T-cell (primary cell): Measurements from ENCODE around the gene DDI1. TPM values are rescaled to one million over a fixed set of nuclear protein-coding genes. Genes with fewer than 3 reads are reported as not detected.

Source experiments
- ATAC-seq, 4 experiments: fragments of 200-7000 bp in 3 of 4; fragments of 150-1000 bp in 1 of 4; cut with Tn5 transposase; replicated peaks in 1 of 4; 1 replicate in 3 of 4; 2 replicates in 1 of 4; pipeline ENCODE4 v1.10.0; 2021; ENCODE audit warnings: moderate library complexity in 3 of 4, mild to moderate bottlenecking in 2 of 4, moderate number of reproducible peaks in 1 of 4
- CTCF ChIA-PET, 2 donors: fragments of 300-600 bp; sonication (Branson Sonifier 250); formaldehyde crosslinking; loops; one replicate each; lab custom pipeline; 2022; ENCODE audit warnings: antibody characterized with exemption in 2 of 2; lab: Charles Lee
- POLR2A ChIA-PET, 2 donors: fragments of 300-600 bp; sonication (Branson Sonifier 250); formaldehyde crosslinking; loops; one replicate each; lab custom pipeline; 2022; ENCODE audit warnings: antibody characterized with exemption in 2 of 2; lab: Charles Lee
- DNase-seq, 35 experiments: peaks; one replicate each; pipeline versions ENCODE4 v3.0.0 to v3.0.0-alpha.2; 2013 to 2023
- H3K27ac ChIP-seq: one replicate; pipeline ENCODE4 v1.5.1; 2013; ENCODE audit warnings: low read length
- H3K27me3 ChIP-seq, 2 experiments: replicated peaks in 1 of 2; 1 replicate in 1 of 2; 2 replicates in 1 of 2; pipeline versions ENCODE4 v1.6.1 to v1.7.0; 2013; ENCODE audit warnings: low read length in 1 of 2, mixed read lengths in 1 of 2; ENCODE audit not compliant: control insufficient read depth in 2 of 2, insufficient read depth in 2 of 2; ENCODE audit errors: extremely low read depth in 1 of 2
- H3K36me3 ChIP-seq, 2 donors: 1 replicate in 1 of 2; 2 replicates in 1 of 2; pipeline versions ENCODE4 v1.6.1 to v1.7.0; 2013; ENCODE audit warnings: low read length in 1 of 2; ENCODE audit not compliant: control insufficient read depth in 2 of 2, insufficient read depth in 1 of 2; ENCODE audit errors: extremely low read depth in 1 of 2
- H3K4me1 ChIP-seq, 2 experiments: 1 replicate in 1 of 2; 2 replicates in 1 of 2; pipeline versions ENCODE4 v1.6.1 to v1.7.0; 2013; ENCODE audit warnings: low read length in 2 of 2, mixed read lengths in 1 of 2; ENCODE audit not compliant: insufficient read depth in 2 of 2, control insufficient read depth in 1 of 2; ENCODE audit errors: extremely low read depth in 1 of 2
- H3K4me3 ChIP-seq, 2 donors: 1 replicate in 1 of 2; 2 replicates in 1 of 2; pipeline versions ENCODE4 v1.5.1 to v1.7.0; 2013; ENCODE audit warnings: mild to moderate bottlenecking in 2 of 2, low read length in 1 of 2, moderate library complexity in 1 of 2; ENCODE audit not compliant: control insufficient read depth in 1 of 2; ENCODE audit errors: extremely low read depth in 1 of 2
- H3K9me3 ChIP-seq: 2 replicates; pipeline ENCODE4 v1.7.0; 2013
- H3K27ac Mint-ChIP-seq, 2 donors: one replicate each; pipeline ENCODE4 v1.8.0; 2020 to 2021; ENCODE audit warnings: mild to moderate bottlenecking in 2 of 2, mixed read lengths in 2 of 2
- H3K27me3 Mint-ChIP-seq, 2 donors: one replicate each; pipeline ENCODE4 v1.8.0; 2021 to 2022; ENCODE audit warnings: mixed read lengths in 2 of 2
- H3K36me3 Mint-ChIP-seq: one replicate; pipeline ENCODE4 v1.8.0; 2021; ENCODE audit warnings: mixed read lengths
- H3K4me1 Mint-ChIP-seq, 3 donors: one replicate each; pipeline ENCODE4 v1.8.0; 2020 to 2022; ENCODE audit warnings: mixed read lengths in 3 of 3, mild to moderate bottlenecking in 1 of 3
- H3K4me3 Mint-ChIP-seq, 3 donors: one replicate each; pipeline ENCODE4 v1.8.0; 2020 to 2022; ENCODE audit warnings: mild to moderate bottlenecking in 3 of 3, mixed read lengths in 3 of 3, moderate library complexity in 3 of 3
- H3K9me3 Mint-ChIP-seq, 3 donors: one replicate each; pipeline ENCODE4 v1.8.0; 2020 to 2022; ENCODE audit warnings: mixed read lengths in 3 of 3
- WGBS: methylation state at CpG from one replicate; pipeline ENCODE4 v1.1.5; 2013; ENCODE audit warnings: missing lambda C conversion rate; ENCODE audit not compliant: insufficient coverage; 5-methylcytosine and 5-hydroxymethylcytosine counted together
- total RNA-seq, 35 experiments: library from RNA in 6 of 35; stranded (reverse) in 6 of 35; fragments of 120-200 nt in 1 of 35; gene quantifications; one replicate each; pipeline versions ENCODE4 v1.2.1 to v1.2.4 and lab custom pipeline; 2013 to 2026

DDI1 gene
- total RNA-seq, 5 donors from 2014 or later (not counting 1 experiment from before 2014, with no cell fraction given) = not detected

GRCh38 chr11:104078995-104079394 lies 42.6 kb downstream of the DDI1 start:
- Histone ChIP-seq H3K27me3 (no peaks in the 10 kb centered on the region), H3K36me3 (no peaks in the 10 kb centered on the region), H3K4me3 (no peak overlapping the region), H3K9me3 (no peaks in the 10 kb centered on the region), H3K27ac (no peak overlapping the region), H3K4me1 (no peaks in the 10 kb centered on the region)
- Mint-ChIP-seq H3K9me3 (no peaks in the 10 kb centered on the region), H3K4me1 (no peaks in the 10 kb centered on the region), H3K36me3 (no peaks in the 10 kb centered on the region), H3K27ac (no peak overlapping the region), H3K27me3 (peaks cover 0 to 6% of the 10 kb centered on the region in 2 donors), H3K4me3 (no peak overlapping the region)
- ChIA-PET POLR2A (interaction anchor here in 1 of 2 donors (0.5 kb wide), 1 partner anchor 43 kb away, joined by 12 read pairs; no protein-coding TSS in a partner anchor), CTCF (no interaction called here)
- DNase-seq = no peak
- ATAC-seq = no peak

- no peaks in the 10 kb centered on the region for H3K4me1 ChIP-seq
- no peaks in the 10 kb centered on the region for H3K9me3 ChIP-seq
- ATAC-seq (no peak), DNase-seq (no peak)
- H3K4me1 Mint-ChIP-seq = no peaks in the 10 kb centered on the region
- POLR2A ChIA-PET = no interaction called here
- no peaks in the 10 kb centered on the region for H3K36me3 Mint-ChIP-seq
- no peaks in the 10 kb centered on the region for H3K36me3 ChIP-seq
- no peak overlapping the region for H3K27ac Mint-ChIP-seq
- no CpG with 5 or more reads among the region's 5 CpGs for WGBS
- no peaks in the 10 kb centered on the region for H3K27me3 Mint-ChIP-seq
- no peak overlapping the region for H3K4me3 Mint-ChIP-seq
- H3K27me3 ChIP-seq = no peaks in the 10 kb centered on the region
- no peak overlapping the region for H3K4me3 ChIP-seq
- CTCF ChIA-PET = no interaction called here
- no peak overlapping the region for H3K27ac ChIP-seq
- no peaks in the 10 kb centered on the region for H3K9me3 Mint-ChIP-seq
Measured at GRCh38 chr11:104086621-104087020, 50.2 kb downstream of the DDI1 start.

Other genes with a start within 250 kb of the DDI1 start
- 1 to 10 TPM in 3 of 5 donors, under 1 TPM in 2; 0.35 to 2.9 (median 1.2) TPM for gene PDGFD, start 127.5 kb downstream of the DDI1 start, total RNA-seq